ENCODE results near the gene APOL3.

Gene APOL3

DNA sequence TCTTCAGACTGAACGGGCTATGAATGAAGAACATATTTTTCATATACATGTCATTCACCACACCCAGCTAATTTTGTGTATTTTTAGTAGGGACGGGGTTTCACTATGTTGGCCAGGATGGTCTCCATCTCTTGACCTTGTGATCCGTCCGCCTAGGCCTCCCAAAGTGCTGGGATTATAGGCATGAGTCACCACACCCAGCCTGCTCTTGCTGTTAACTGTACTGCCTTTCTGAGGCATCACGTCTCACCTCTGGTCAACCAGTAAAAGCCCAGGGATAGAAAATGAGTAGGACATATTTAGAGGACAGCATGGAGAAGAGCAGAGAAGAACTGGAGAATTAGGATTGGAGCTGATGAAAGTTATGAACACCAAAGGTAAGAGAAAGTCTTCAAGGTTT is 55.6 kb downstream of the APOL3 start:
- TF ChIP-seq GATA3 (IDR thresholded peaks at IDR 0.05; ENCODE audit: low read depth, low read length), result no peak
- TF ChIP-seq GATA2 (IDR thresholded peaks at IDR 0.05; ENCODE audit: low read depth, low read length), result no peak

DNA sequence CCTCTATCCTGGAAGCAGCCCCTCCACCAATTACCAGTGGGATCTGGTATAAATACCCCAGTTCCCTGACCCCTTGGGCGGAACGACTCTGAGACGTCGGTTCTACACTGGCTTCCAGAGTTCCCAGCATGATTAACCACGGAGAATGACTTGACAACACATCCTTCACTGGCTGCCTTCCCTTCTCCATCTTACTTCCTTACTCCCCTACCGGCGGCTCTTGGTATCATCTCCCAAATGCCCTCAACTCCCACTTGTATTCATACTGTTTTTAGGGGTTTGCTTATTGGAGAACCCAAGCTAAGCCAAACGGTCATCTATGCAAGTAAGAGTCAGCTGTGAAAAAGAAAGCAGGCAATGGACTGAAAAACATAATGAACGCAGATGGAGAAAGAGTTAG is 56.1 kb downstream of the APOL3 start:
- TF ChIP-seq GATA3 (IDR thresholded peaks at IDR 0.05; ENCODE audit: low read depth, low read length), result no peak
- no peak for TF ChIP-seq GATA2 (IDR thresholded peaks at IDR 0.05; ENCODE audit: low read depth, low read length)

DNA sequence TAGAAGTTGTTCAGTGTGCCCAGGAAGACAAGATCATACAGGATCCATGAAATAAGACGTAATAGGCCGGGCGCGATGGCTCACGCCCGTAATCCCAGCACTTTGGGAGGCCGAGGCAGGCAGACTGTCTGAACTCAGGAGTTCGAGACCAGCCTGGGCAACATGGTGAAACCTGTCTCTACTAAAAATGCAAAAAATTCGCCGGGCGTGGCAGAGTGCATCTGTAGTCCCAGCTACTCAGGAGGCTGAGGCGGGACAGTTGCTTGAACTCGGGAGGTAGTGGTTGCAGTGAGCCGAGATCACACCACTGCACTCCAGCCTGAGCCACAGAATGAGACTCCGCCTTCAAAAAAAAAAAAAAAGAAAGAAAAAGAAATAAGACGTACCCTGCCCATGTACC is 56.7 kb downstream of the APOL3 start:
- TF ChIP-seq GATA2 (IDR thresholded peaks at IDR 0.05; ENCODE audit: low read depth, low read length) (no peak), GATA3 (IDR thresholded peaks at IDR 0.05; ENCODE audit: low read depth, low read length) (no peak)

GRCh38 chr22:36102995-36103394 is 57.6 kb downstream of the APOL3 start:
- TF ChIP-seq GATA3 (IDR thresholded peaks at IDR 0.05; ENCODE audit: low read depth, low read length), result no peak
- no peak for TF ChIP-seq GATA2 (IDR thresholded peaks at IDR 0.05; ENCODE audit: low read depth, low read length)

DNA sequence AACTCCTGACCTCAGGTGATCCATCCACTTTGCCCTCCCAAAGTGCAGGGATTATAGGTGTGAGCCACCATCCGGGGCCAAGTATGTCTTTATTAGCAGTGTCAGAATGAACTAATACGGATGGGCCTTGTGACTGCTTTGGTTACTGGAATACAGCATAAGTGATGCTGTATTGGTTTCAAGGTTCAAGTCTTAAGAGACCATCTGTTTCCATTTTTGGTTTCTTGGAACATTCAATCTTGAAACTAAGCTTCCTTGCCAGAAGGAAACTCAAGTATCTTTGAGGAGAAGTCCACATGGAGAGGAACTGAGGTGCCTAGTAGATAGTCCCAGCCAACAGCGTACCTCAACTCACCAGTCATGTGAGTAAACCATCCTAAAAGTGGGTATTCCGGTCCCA is 58.8 kb downstream of the APOL3 start:
- TF ChIP-seq GATA2 (IDR thresholded peaks at IDR 0.05; ENCODE audit: low read depth, low read length) (no peak), GATA3 (IDR thresholded peaks at IDR 0.05; ENCODE audit: low read depth, low read length) (no peak)

GRCh38 chr22:36100134-36100824 is 60.3 kb downstream of the APOL3 start:
- TF ChIP-seq GATA2 (IDR thresholded peaks at IDR 0.05; ENCODE audit: low read depth, low read length) (no peak), GATA3 (IDR thresholded peaks at IDR 0.05; ENCODE audit: low read depth, low read length) (no peak)

DNA sequence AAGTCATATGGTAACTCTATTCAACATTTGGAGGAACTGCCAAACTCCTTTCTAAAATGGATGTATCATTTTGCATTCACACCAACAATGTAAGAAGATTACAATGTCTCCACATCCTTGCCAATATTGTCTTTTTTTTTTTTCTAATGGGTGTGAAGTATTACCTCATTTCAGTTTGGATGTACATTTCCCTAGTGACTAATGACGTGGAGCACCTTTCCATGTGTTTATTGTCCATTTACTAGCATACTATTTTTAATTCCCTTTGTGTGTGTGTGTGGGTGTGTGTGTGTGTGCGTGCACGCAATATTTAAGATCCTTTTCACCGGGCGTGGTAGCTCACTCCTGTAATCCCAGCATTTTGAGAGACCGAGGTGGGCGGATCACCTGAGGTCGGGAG is 62.7 kb downstream of the APOL3 start:
- TF ChIP-seq GATA3 (IDR thresholded peaks at IDR 0.05; ENCODE audit: low read depth, low read length) (no peak), GATA2 (IDR thresholded peaks at IDR 0.05; ENCODE audit: low read depth, low read length) (no peak)

All from SH-SY5Y (cell line).